Adipose tissue (tissue), 3 donors: ENCODE data around the gene APCDD1L. TPM values are rescaled to one million over a fixed set of nuclear protein-coding genes. Genes with fewer than 3 reads are reported as not detected.

Experiments
- polyA plus RNA-seq, 3 donors: library from polyadenylated mRNA; stranded (reverse); fragments of 200-250 nt; gene quantifications; one replicate each; pipeline ENCODE4 v1.2.3, GENCODE V29; 2013
- donor health status: healthy with polysubstance abuse.
- donor health status: Bipolar disorder and iron deficiency.
- donor health status: healthy.

The APCDD1L gene
- polyA plus RNA-seq, 3 donors: 0.22 to 0.39 (median 0.30) TPM

Other genes with a start within 250 kb of the APCDD1L start
- 10 to 100 TPM in 1 of 3 donors, 1 to 10 TPM in 2; 2.7 to 10.9 (median 5.4) TPM for gene RAB22A, start 205.7 kb downstream of the APCDD1L start, polyA plus RNA-seq
- gene VAPB, start 126.2 kb downstream of the APCDD1L start, polyA plus RNA-seq: 10 to 100 TPM; 13.0 to 22.6 (median 20.0) TPM
- 10 to 100 TPM; 21.7 to 36.9 (median 35.9) TPM for gene STX16, start 135.9 kb upstream of the APCDD1L start, polyA plus RNA-seq
- gene NPEPL1, start 177.4 kb upstream of the APCDD1L start, polyA plus RNA-seq: 10 to 100 TPM; 25.9 to 48.6 (median 33.4) TPM